H1 (cell line): ENCODE measurements around the gene NAT8L. TPM values are rescaled to one million over a fixed set of nuclear protein-coding genes. Genes with fewer than 3 reads are reported as not detected.

Experiments
- CTCF ChIA-PET: fragments of 300-600 bp; sonication (Branson Sonifier 250); formaldehyde crosslinking; loops from one replicate; lab custom pipeline; 2021; ENCODE audit not compliant: partially characterized antibody; lab: Charles Lee
- POLR2A ChIA-PET: fragments of 300-600 bp; sonication (Branson Sonifier 250); formaldehyde crosslinking; loops from one replicate; lab custom pipeline; 2021; ENCODE audit warnings: inconsistent platforms; ENCODE audit not compliant: partially characterized antibody; lab: Charles Lee
- DNase-seq, 2 experiments: peaks; one replicate each; pipeline versions ENCODE4 v3.0.0 to v3.0.0-alpha.2; 2010 to 2022; ENCODE audit warnings: low spot score in 2 of 2, low read depth in 1 of 2, mixed read lengths in 1 of 2
- FAIRE-seq: peaks from 2 replicates; lab custom pipeline; 2011; peaks lifted over from hg19 to GRCh38; lab: Jason Lieb, UNC
- H2AFZ ChIP-seq: 2 replicates; pipeline ENCODE4 v1.8.1; 2012; ENCODE audit warnings: low read length, inconsistent platforms
- H2AK5ac ChIP-seq: 2 replicates; pipeline ENCODE4 v1.6.1; 2013; ENCODE audit warnings: low read depth, low read length
- H2BK120ac ChIP-seq: replicated peaks from 2 replicates; pipeline ENCODE3; 2013; ENCODE audit warnings: low read depth, low read length, inconsistent platforms
- H2BK12ac ChIP-seq: 2 replicates; pipeline ENCODE4 v1.6.1; 2013; ENCODE audit warnings: low read depth, low read length
- H2BK15ac ChIP-seq: 2 replicates; pipeline ENCODE4 v1.6.1; 2013; ENCODE audit warnings: low read length
- H2BK20ac ChIP-seq: 2 replicates; pipeline ENCODE4 v1.6.1; 2013; ENCODE audit warnings: low read length
- H2BK5ac ChIP-seq: 2 replicates; pipeline ENCODE4 v1.6.1; 2013; ENCODE audit warnings: low read depth, low read length
- H3K14ac ChIP-seq: 2 replicates; pipeline ENCODE4 v1.6.1; 2013; ENCODE audit warnings: inconsistent platforms; ENCODE audit not compliant: insufficient read length
- H3K18ac ChIP-seq: 2 replicates; pipeline ENCODE4 v1.6.1; 2013; ENCODE audit warnings: low read length; ENCODE audit errors: extremely low read depth
- H3K23ac ChIP-seq: 2 replicates; pipeline ENCODE4 v1.6.1; 2013; ENCODE audit warnings: inconsistent platforms; ENCODE audit not compliant: insufficient read length
- H3K23me2 ChIP-seq: 2 replicates; pipeline ENCODE4 v1.6.1; 2013; ENCODE audit warnings: low read depth, low read length
- H3K27ac ChIP-seq: 2 replicates; pipeline ENCODE4 v1.6.1; 2011; ENCODE audit warnings: low read depth, low read length, inconsistent platforms
- H3K27me3 ChIP-seq, 4 experiments: replicated peaks in 1 of 4; 1 replicate in 1 of 4; 2 replicates in 3 of 4; pipeline versions ENCODE4 v1.6.1 to v1.8.1; 2011 to 2013; ENCODE audit warnings: low read length in 3 of 4, mild to moderate bottlenecking in 3 of 4, inconsistent platforms in 2 of 4, mixed read lengths in 2 of 4, moderate library complexity in 1 of 4; ENCODE audit not compliant: control insufficient read depth in 3 of 4, insufficient read depth in 3 of 4; ENCODE audit errors: extremely low read depth in 1 of 4
- H3K36me3 ChIP-seq, 4 experiments: 2 replicates each; pipeline versions ENCODE4 v1.6.1 to v1.8.1; 2011 to 2013; ENCODE audit warnings: mild to moderate bottlenecking in 4 of 4, low read length in 3 of 4, moderate library complexity in 2 of 4, control low read depth in 1 of 4, inconsistent platforms in 1 of 4; ENCODE audit not compliant: insufficient read depth in 4 of 4, control insufficient read depth in 2 of 4
- H3K4ac ChIP-seq: replicated peaks from 2 replicates; pipeline ENCODE3; 2013; ENCODE audit warnings: low read length, low read depth, mixed read lengths, inconsistent platforms; ENCODE audit not compliant: insufficient read length
- H3K4me1 ChIP-seq, 4 experiments: replicated peaks in 1 of 4; 1 replicate in 1 of 4; 2 replicates in 3 of 4; pipeline versions ENCODE4 v1.6.1 to v1.8.1; 2011 to 2013; ENCODE audit warnings: low read length in 3 of 4, inconsistent platforms in 2 of 4, mixed read lengths in 1 of 4; ENCODE audit not compliant: insufficient read depth in 4 of 4, control insufficient read depth in 3 of 4
- H3K4me2 ChIP-seq, 2 experiments: 2 replicates each; pipeline versions ENCODE4 v1.6.1 to v1.8.1; 2011 to 2013; ENCODE audit warnings: low read depth in 2 of 2, low read length in 2 of 2, control low read depth in 1 of 2, inconsistent platforms in 1 of 2, mild to moderate bottlenecking in 1 of 2; ENCODE audit not compliant: insufficient read depth in 1 of 2
- H3K4me3 ChIP-seq, 4 experiments: fragments of 200-600, 300-600 bp in 1 of 4; sonication (generic), shearing (Covaris generic), sonication (Bioruptor Twin) in 1 of 4; 2 replicates each; pipeline versions ENCODE4 v1.5.1 to v1.8.1; 2011 to 2016; ENCODE audit warnings: low read length in 4 of 4, low read depth in 3 of 4, control low read depth in 2 of 4, inconsistent platforms in 2 of 4, mild to moderate bottlenecking in 2 of 4, mixed read lengths in 1 of 4, moderate library complexity in 1 of 4; ENCODE audit not compliant: insufficient read depth in 2 of 4; ENCODE audit errors: extremely low read depth in 1 of 4
- H3K56ac ChIP-seq: replicated peaks from 2 replicates; pipeline ENCODE3; 2013; ENCODE audit warnings: low read depth, mild to moderate bottlenecking, mixed read lengths, low read length, inconsistent platforms; ENCODE audit not compliant: insufficient read length
- H3K79me1 ChIP-seq: 2 replicates; pipeline ENCODE4 v1.6.1; 2013; ENCODE audit warnings: low read depth, low read length, control low read depth
- H3K79me2 ChIP-seq, 2 experiments: 2 replicates each; pipeline versions ENCODE4 v1.6.1 to v1.8.1; 2012 to 2013; ENCODE audit warnings: low read length in 2 of 2, mild to moderate bottlenecking in 2 of 2, inconsistent platforms in 1 of 2; ENCODE audit not compliant: insufficient read depth in 2 of 2, control insufficient read depth in 1 of 2
- H3K9ac ChIP-seq, 4 experiments: replicated peaks in 1 of 4; 1 replicate in 1 of 4; 2 replicates in 3 of 4; pipeline versions ENCODE4 v1.6.1 to v1.8.1; 2011 to 2013; ENCODE audit warnings: low read depth in 3 of 4, low read length in 3 of 4, control low read depth in 2 of 4, mild to moderate bottlenecking in 2 of 4, moderate library complexity in 2 of 4, inconsistent platforms in 1 of 4; ENCODE audit errors: extremely low read depth in 1 of 4
- H3K9me3 ChIP-seq, 2 experiments: 2 replicates each; pipeline versions ENCODE4 v1.6.1 to v1.8.1; 2012 to 2013; ENCODE audit warnings: mild to moderate bottlenecking in 2 of 2, moderate library complexity in 2 of 2, control low read depth in 1 of 2, inconsistent platforms in 1 of 2, low read depth in 1 of 2, low read length in 1 of 2, mixed read lengths in 1 of 2; ENCODE audit not compliant: insufficient read depth in 2 of 2
- H4K20me1 ChIP-seq, 2 experiments: replicated peaks in 1 of 2; 2 replicates each; pipeline versions ENCODE3 to v1.8.1; 2011 to 2013; ENCODE audit warnings: inconsistent platforms in 2 of 2, low read length in 2 of 2, mild to moderate bottlenecking in 1 of 2; ENCODE audit not compliant: insufficient read depth in 2 of 2, control insufficient read depth in 1 of 2
- H4K5ac ChIP-seq: 2 replicates; pipeline ENCODE4 v1.6.1; 2013; ENCODE audit warnings: low read length, low read depth, mixed read lengths, inconsistent platforms; ENCODE audit not compliant: insufficient read length
- H4K8ac ChIP-seq: 2 replicates; pipeline ENCODE4 v1.8.0; 2013; ENCODE audit warnings: mild to moderate bottlenecking, moderate library complexity, low read length, inconsistent platforms; ENCODE audit not compliant: insufficient read depth; ENCODE audit errors: extremely low read depth
- H4K91ac ChIP-seq: replicated peaks from 2 replicates; pipeline ENCODE3; 2013; ENCODE audit warnings: low read length, mixed read lengths, inconsistent platforms; ENCODE audit not compliant: insufficient read length
- CBX5 ChIP-seq: fragments of 300-800, 300-1000 bp; sonication (generic); IDR thresholded peaks from 2 replicates; pipeline ENCODE4 v1.7.1; 2016; ENCODE audit warnings: antibody characterized with exemption, low read length, low read depth
- EGR1 ChIP-seq: IDR thresholded peaks from 2 replicates; pipeline ENCODE4 v1.6.1; 2011; ENCODE audit warnings: low read depth, low read length, borderline replicate concordance
- GABPA ChIP-seq: IDR thresholded peaks from 2 replicates; pipeline ENCODE4 v1.6.1; 2011; ENCODE audit warnings: mild to moderate bottlenecking, low read length, moderate library complexity, borderline replicate concordance; ENCODE audit not compliant: insufficient read depth
- KDM1A ChIP-seq: fragments of 200-600, 300-600 bp; sonication (generic); IDR thresholded peaks from 2 replicates; pipeline ENCODE4 v1.7.1; 2016; ENCODE audit warnings: mild to moderate bottlenecking, low read length, borderline replicate concordance
- RFX5 ChIP-seq: IDR thresholded peaks from 2 replicates; pipeline ENCODE4 v1.6.1; 2011; ENCODE audit warnings: low read depth, low read length, improper control_type of control experiment, borderline replicate concordance
- SIRT6 ChIP-seq: IDR thresholded peaks from one replicate; pipeline ENCODE4 v1.7.1; 2012; ENCODE audit warnings: low read length, inconsistent platforms
- TCF12 ChIP-seq: IDR thresholded peaks from 2 replicates; pipeline ENCODE4 v1.6.1; 2011; ENCODE audit warnings: low read depth, mild to moderate bottlenecking, low read length
- WGBS, 2 experiments: shearing (Covaris generic) in 1 of 2; methylation state at CpG; one replicate each; pipeline versions ENCODE4 v1.1.6 to v1.1.7; 2013 to 2015; ENCODE audit warnings: low lambda C conversion rate in 2 of 2, mixed read lengths in 2 of 2, inconsistent platforms in 1 of 2, low coverage in 1 of 2, missing lambda C conversion rate in 1 of 2; ENCODE audit not compliant: insufficient replicate concordance in 2 of 2, insufficient coverage in 1 of 2, insufficient read length in 1 of 2; ENCODE audit errors: extremely low coverage in 1 of 2, missing lambda C conversion rate in 1 of 2; 5-methylcytosine and 5-hydroxymethylcytosine counted together
- polyA plus RNA-seq, 7 experiments: library from polyadenylated mRNA; depleted of rRNA in 3 of 7; stranded (reverse) in 5 of 7; unstranded in 2 of 7; fragments of >200 nt in 5 of 7; fragments of 200-250 nt in 2 of 7; gene quantifications; 1 replicate in 5 of 7; 2 replicates in 1 of 7; 4 replicates in 1 of 7; pipeline versions ENCODE4 v1.2.1 to v1.2.3, GENCODE V29; 2011 to 2013; ENCODE audit warnings: missing spikeins in 2 of 7, mixed read lengths in 2 of 7
- total RNA-seq: library from RNA; stranded (reverse); fragmentation: NEBNext Ultra II Directional; extraction: Animal tissue kit (Norgen Biotek cat#: 25700); gene quantifications from 2 replicates; pipeline ENCODE4 v1.2.1, GENCODE V29; 2021

Gene NAT8L
- total and polyA plus RNA-seq, 2 of the 8 experiments (the other 6 are each of a cell fraction or from before 2014, with no cell fraction given): 10.8 TPM

DNA sequence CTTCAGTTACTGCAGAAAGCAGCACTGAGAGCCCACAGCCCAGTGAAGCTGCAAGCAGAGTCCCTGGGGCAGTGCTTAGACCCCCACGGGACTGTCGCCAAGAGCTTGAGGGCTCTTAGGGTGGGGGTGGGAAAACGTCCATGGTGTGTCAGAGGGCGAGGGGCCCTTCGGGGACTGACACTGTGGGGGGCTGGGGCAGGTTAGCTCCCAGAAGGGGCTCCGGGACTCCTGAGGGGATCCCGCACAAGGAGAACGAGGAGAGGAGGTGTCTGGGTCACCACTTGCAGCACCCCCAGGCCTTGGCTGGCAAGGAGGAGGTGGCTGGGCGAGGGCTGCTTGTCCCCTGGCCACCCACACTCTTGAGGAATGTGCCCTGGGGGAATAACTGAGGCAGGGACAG is 20.8 kb downstream of the NAT8L start:
- FAIRE-seq (no peak), DNase-seq (peak in 1 of 2 experiments; percentile 27)
- H3K9me3 ChIP-seq: no peaks in the 10 kb centered on the region
- H4K20me1 ChIP-seq: peaks cover 0 to 3% of the 10 kb centered on the region in 2 experiments
- no peak overlapping the region for H3K18ac ChIP-seq
- H3K23me2 ChIP-seq: no peaks in the 10 kb centered on the region
- WGBS, 2 experiments: 84% methylated on average over 4 of the region's 9 CpGs; no CpG with 5 or more reads in 1 of the 2 experiments
- H3K79me1 ChIP-seq: no peaks in the 10 kb centered on the region
- no peak overlapping the region for H3K9ac ChIP-seq
- H2AK5ac ChIP-seq: no peak overlapping the region
- H3K27me3 ChIP-seq: peaks cover 0 to 3% (median under 1%) of the 10 kb centered on the region in 4 experiments; a peak in 1 of 7 replicates
- H4K5ac ChIP-seq: no peak overlapping the region
- H3K4ac ChIP-seq: no peak overlapping the region
- no peak overlapping the region for H3K4me3 ChIP-seq
- no peak overlapping the region for H2BK5ac ChIP-seq
- H4K91ac ChIP-seq: no peak overlapping the region
- no peaks in the 10 kb centered on the region for H3K79me2 ChIP-seq
- H2BK120ac ChIP-seq: no peak overlapping the region
- H2BK15ac ChIP-seq: no peak overlapping the region
- no peak overlapping the region for H3K14ac ChIP-seq
- no peak overlapping the region for H3K23ac ChIP-seq
- H2BK20ac ChIP-seq: no peak overlapping the region
- CTCF ChIA-PET: interaction anchor here (0.9 to 1.0 kb wide), 2 partner anchors 89 to 174 kb away, joined by 3 read pairs; no protein-coding TSS in a partner anchor
- H3K4me2 ChIP-seq: no peak overlapping the region
- H3K36me3 ChIP-seq: no peaks in the 10 kb centered on the region
- H3K56ac ChIP-seq: no peak overlapping the region
- no peak overlapping the region for H2AFZ ChIP-seq
- H4K8ac ChIP-seq: no peak overlapping the region
- H3K27ac ChIP-seq: no peak overlapping the region
- no peaks in the 10 kb centered on the region for H3K4me1 ChIP-seq
- TF ChIP-seq KDM1A (no peak), GABPA (no peak), EGR1 (no peak), SIRT6 (no peak), TCF12 (no peak), CBX5 (no peak), RFX5 (no peak)
- TF ChIP-seq, all 59 proteins: peak for 0
- POLR2A ChIA-PET: no interaction called here
- H2BK12ac ChIP-seq: no peak overlapping the region
